GM23338 (cell line): ENCODE data around the gene RELN. TPM values are rescaled to one million over a fixed set of nuclear protein-coding genes. Genes with fewer than 3 reads are reported as not detected.

Source experiments
- ATAC-seq: fragments of 200-7000 bp; cut with Tn5 transposase; 3 replicates; pipeline ENCODE4 v1.9.1; 2020
- DNase-seq: peaks from one replicate; pipeline ENCODE4 v3.0.0-alpha.2; 2015; ENCODE audit warnings: low spot score
- H2AFZ ChIP-seq: fragments of 200-600 bp; sonication (generic); 2 replicates; pipeline ENCODE4 v1.8.0; 2016; ENCODE audit warnings: antibody characterized with exemption, mild to moderate bottlenecking, moderate library complexity
- H3F3A ChIP-seq: fragments of 200-600 bp; sonication (generic); replicated peaks from 2 replicates; pipeline ENCODE4 v1.8.0; 2017; ENCODE audit warnings: antibody characterized with exemption, mixed run types, low read depth
- H3K27ac ChIP-seq: fragments of 200-600 bp; sonication (generic); 2 replicates; pipeline ENCODE4 v1.6.1; 2016; ENCODE audit warnings: low read depth
- H3K27me3 ChIP-seq: fragments of 200-600 bp; sonication (generic); 2 replicates; pipeline ENCODE4 v1.8.0; 2016; ENCODE audit warnings: mild to moderate bottlenecking, mixed run types, moderate library complexity; ENCODE audit not compliant: insufficient read depth
- H3K36me3 ChIP-seq: fragments of 200-600 bp; sonication (generic); 2 replicates; pipeline ENCODE4 v1.8.0; 2016; ENCODE audit warnings: mild to moderate bottlenecking; ENCODE audit not compliant: insufficient read depth
- H3K4me1 ChIP-seq: fragments of 200-600 bp; sonication (generic); 2 replicates; pipeline ENCODE4 v1.8.0; 2016; ENCODE audit warnings: mild to moderate bottlenecking, moderate library complexity; ENCODE audit not compliant: insufficient read depth
- H3K4me2 ChIP-seq: fragments of 200-600 bp; sonication (generic); 2 replicates; pipeline ENCODE4 v1.7.1; 2017; ENCODE audit warnings: mixed run types
- H3K4me3 ChIP-seq: fragments of 200-600 bp; sonication (generic); 2 replicates; pipeline ENCODE4 v1.6.1; 2016; ENCODE audit warnings: mixed run types
- H3K79me2 ChIP-seq: fragments of 200-600 bp; sonication (generic); replicated peaks from 2 replicates; pipeline ENCODE4 v1.8.0; 2017; ENCODE audit warnings: mild to moderate bottlenecking; ENCODE audit not compliant: insufficient read depth
- H3K9me2 ChIP-seq: fragments of 200-600 bp; sonication (generic); 2 replicates; pipeline ENCODE4 v1.8.0; 2017; ENCODE audit not compliant: insufficient read depth
- H4K20me1 ChIP-seq: fragments of 200-600 bp; sonication (generic); replicated peaks from 2 replicates; pipeline ENCODE4 v1.8.0; 2017; ENCODE audit warnings: mild to moderate bottlenecking; ENCODE audit not compliant: insufficient read depth
- H3K27ac Mint-ChIP-seq: 2 replicates; pipeline ENCODE4 v1.8.0; 2020; ENCODE audit warnings: inconsistent platforms, mild to moderate bottlenecking, moderate library complexity, mixed read lengths
- H3K27me3 Mint-ChIP-seq: 3 replicates; pipeline ENCODE4 v1.8.0; 2022; ENCODE audit warnings: low read depth, mild to moderate bottlenecking, moderate library complexity, mixed read lengths, inconsistent platforms; ENCODE audit not compliant: insufficient read depth, poor library complexity
- H3K36me3 Mint-ChIP-seq: 3 replicates; pipeline ENCODE4 v1.8.0; 2021; ENCODE audit warnings: low read depth, mild to moderate bottlenecking, inconsistent platforms, moderate library complexity, mixed read lengths
- H3K4me1 Mint-ChIP-seq: 3 replicates; pipeline ENCODE4 v1.8.0; 2020; ENCODE audit warnings: mild to moderate bottlenecking, inconsistent platforms, mixed read lengths
- H3K4me3 Mint-ChIP-seq: 3 replicates; pipeline ENCODE4 v1.8.0; 2021; ENCODE audit warnings: moderate library complexity, mild to moderate bottlenecking, inconsistent platforms, mixed read lengths
- H3K9me3 Mint-ChIP-seq: 3 replicates; pipeline ENCODE4 v1.8.0; 2020; ENCODE audit warnings: moderate library complexity, mild to moderate bottlenecking, inconsistent platforms, mixed read lengths
- EZH2 ChIP-seq: fragments of 200-600 bp; sonication (generic); IDR thresholded peaks from one replicate; pipeline ENCODE4 v1.8.0; 2017; ENCODE audit warnings: antibody characterized with exemption, mild to moderate bottlenecking, low read depth; ENCODE audit not compliant: unreplicated experiment
- EZH2phosphoT487 ChIP-seq: fragments of 200-600 bp; sonication (generic); IDR thresholded peaks from one replicate; pipeline ENCODE4 v1.8.1; 2018; ENCODE audit warnings: antibody characterized with exemption; ENCODE audit not compliant: unreplicated experiment
- JUNB ChIP-seq: IDR thresholded peaks from one replicate; pipeline ENCODE4 v1.6.1; 2016; ENCODE audit warnings: antibody characterized with exemption; ENCODE audit not compliant: unreplicated experiment
- NANOG ChIP-seq: IDR thresholded peaks from 2 replicates; pipeline ENCODE4 v1.6.1; 2016; ENCODE audit warnings: antibody characterized with exemption, borderline replicate concordance
- POLR2AphosphoS5 ChIP-seq: IDR thresholded peaks from 2 replicates; pipeline ENCODE4 v1.6.1; 2016; ENCODE audit warnings: antibody characterized with exemption, low read depth
- ZNF114 ChIP-seq: fragments of 250-450 bp; sonication (Bioruptor Pico); IDR thresholded peaks from 2 replicates; pipeline ENCODE4 v1.5.0; 2020; ENCODE audit warnings: mild to moderate bottlenecking, moderate library complexity
- ZNF331 ChIP-seq: fragments of 250-450 bp; sonication (Bioruptor Pico); IDR thresholded peaks from 2 replicates; pipeline ENCODE4 v1.5.0; 2020; ENCODE audit warnings: low read depth, mild to moderate bottlenecking, moderate library complexity
- polyA plus RNA-seq: library from polyadenylated mRNA; unstranded; fragments of >200 nt; fragmentation: Nextera tagmentation; extraction: Ambion mirVana; gene quantifications from 2 replicates; pipeline ENCODE4 v1.2.1, GENCODE V29; 2016
- total RNA-seq: library from RNA; depleted of rRNA; stranded (reverse); fragments of >200 nt; shearing (Covaris generic); gene quantifications from 2 replicates; pipeline ENCODE4 v1.2.3, GENCODE V29; 2014
- TF ChIP-seq, protein P1 (sequence below): IDR thresholded peaks from one replicate; pipeline ENCODE4 v1.6.1; 2018; ENCODE audit warnings: antibody characterized with exemption; ENCODE audit not compliant: unreplicated experiment
- TF ChIP-seq, protein P2 (sequence below), 2 experiments: fragments of 200-600 bp in 1 of 2; sonication (generic) in 1 of 2; conservative IDR thresholded peaks; 2 replicates each; pipeline versions ENCODE4 v1.5.1 to v1.6.1; 2016 to 2017; ENCODE audit warnings: antibody characterized with exemption in 2 of 2, low read depth in 2 of 2, mild to moderate bottlenecking in 2 of 2, moderate library complexity in 1 of 2

Gene RELN
- total and polyA plus RNA-seq, 2 experiments from 2014 or later: 0.10 to 0.76 TPM

DNA sequence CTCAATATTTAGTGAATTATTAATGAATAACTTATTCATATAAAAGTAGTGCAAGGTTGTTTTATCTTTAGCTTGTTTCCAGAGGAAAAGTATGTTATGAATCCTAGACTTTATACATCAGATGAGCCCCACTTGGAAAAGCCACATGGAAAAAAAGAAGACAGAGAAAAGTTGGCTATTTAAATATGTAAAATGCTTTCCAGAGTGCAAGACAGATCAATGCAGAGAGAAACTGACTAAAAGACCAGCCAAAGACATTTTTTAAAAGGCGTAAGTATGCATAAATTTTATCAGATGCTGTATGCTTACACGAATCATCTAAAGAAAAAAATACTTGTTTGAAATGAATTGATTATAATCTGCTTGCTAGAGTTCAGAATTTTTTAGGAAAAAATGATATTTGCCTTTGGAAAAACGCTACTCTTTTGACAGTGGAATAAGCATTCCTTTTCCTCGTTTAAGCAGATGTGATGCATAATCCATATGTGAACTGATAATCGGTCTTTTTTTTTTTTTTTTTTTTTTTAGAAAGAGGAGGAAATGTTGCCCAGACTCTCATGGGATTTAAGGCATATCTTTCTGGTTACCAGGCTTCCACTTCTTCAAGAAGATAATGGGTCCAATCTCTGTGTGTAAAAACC lies 70.7 kb downstream of the RELN start:
- H2AFZ ChIP-seq: no peak overlapping the region
- ATAC-seq: no peak
- no peaks in the 10 kb centered on the region for H3F3A ChIP-seq
- no peak overlapping the region for H3K4me2 ChIP-seq
- no peak for DNase-seq
- no peaks in the 10 kb centered on the region for H4K20me1 ChIP-seq
- H3K4me3 Mint-ChIP-seq: no peak overlapping the region
- no peak overlapping the region for H3K27ac ChIP-seq
- no peaks in the 10 kb centered on the region for H3K4me1 ChIP-seq
- H3K36me3 ChIP-seq: no peaks in the 10 kb centered on the region
- no peaks in the 10 kb centered on the region for H3K36me3 Mint-ChIP-seq
- no peaks in the 10 kb centered on the region for H3K79me2 ChIP-seq
- TF ChIP-seq, protein P1, sequence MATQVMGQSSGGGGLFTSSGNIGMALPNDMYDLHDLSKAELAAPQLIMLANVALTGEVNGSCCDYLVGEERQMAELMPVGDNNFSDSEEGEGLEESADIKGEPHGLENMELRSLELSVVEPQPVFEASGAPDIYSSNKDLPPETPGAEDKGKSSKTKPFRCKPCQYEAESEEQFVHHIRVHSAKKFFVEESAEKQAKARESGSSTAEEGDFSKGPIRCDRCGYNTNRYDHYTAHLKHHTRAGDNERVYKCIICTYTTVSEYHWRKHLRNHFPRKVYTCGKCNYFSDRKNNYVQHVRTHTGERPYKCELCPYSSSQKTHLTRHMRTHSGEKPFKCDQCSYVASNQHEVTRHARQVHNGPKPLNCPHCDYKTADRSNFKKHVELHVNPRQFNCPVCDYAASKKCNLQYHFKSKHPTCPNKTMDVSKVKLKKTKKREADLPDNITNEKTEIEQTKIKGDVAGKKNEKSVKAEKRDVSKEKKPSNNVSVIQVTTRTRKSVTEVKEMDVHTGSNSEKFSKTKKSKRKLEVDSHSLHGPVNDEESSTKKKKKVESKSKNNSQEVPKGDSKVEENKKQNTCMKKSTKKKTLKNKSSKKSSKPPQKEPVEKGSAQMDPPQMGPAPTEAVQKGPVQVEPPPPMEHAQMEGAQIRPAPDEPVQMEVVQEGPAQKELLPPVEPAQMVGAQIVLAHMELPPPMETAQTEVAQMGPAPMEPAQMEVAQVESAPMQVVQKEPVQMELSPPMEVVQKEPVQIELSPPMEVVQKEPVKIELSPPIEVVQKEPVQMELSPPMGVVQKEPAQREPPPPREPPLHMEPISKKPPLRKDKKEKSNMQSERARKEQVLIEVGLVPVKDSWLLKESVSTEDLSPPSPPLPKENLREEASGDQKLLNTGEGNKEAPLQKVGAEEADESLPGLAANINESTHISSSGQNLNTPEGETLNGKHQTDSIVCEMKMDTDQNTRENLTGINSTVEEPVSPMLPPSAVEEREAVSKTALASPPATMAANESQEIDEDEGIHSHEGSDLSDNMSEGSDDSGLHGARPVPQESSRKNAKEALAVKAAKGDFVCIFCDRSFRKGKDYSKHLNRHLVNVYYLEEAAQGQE: no peak
- TF ChIP-seq, protein P2, sequence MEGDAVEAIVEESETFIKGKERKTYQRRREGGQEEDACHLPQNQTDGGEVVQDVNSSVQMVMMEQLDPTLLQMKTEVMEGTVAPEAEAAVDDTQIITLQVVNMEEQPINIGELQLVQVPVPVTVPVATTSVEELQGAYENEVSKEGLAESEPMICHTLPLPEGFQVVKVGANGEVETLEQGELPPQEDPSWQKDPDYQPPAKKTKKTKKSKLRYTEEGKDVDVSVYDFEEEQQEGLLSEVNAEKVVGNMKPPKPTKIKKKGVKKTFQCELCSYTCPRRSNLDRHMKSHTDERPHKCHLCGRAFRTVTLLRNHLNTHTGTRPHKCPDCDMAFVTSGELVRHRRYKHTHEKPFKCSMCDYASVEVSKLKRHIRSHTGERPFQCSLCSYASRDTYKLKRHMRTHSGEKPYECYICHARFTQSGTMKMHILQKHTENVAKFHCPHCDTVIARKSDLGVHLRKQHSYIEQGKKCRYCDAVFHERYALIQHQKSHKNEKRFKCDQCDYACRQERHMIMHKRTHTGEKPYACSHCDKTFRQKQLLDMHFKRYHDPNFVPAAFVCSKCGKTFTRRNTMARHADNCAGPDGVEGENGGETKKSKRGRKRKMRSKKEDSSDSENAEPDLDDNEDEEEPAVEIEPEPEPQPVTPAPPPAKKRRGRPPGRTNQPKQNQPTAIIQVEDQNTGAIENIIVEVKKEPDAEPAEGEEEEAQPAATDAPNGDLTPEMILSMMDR (conservative IDR thresholded peaks at IDR 0.05; ENCODE audit: low read depth in 2 of 2): no peak
- no peak for TF ChIP-seq EZH2
- H3K4me1 Mint-ChIP-seq: peaks cover 11% of the 10 kb centered on the region
- no peak overlapping the region for H3K27ac Mint-ChIP-seq
- no peaks in the 10 kb centered on the region for H3K27me3 Mint-ChIP-seq
- no peak overlapping the region for H3K4me3 ChIP-seq
- H3K9me2 ChIP-seq: no peaks in the 10 kb centered on the region
- no peaks in the 10 kb centered on the region for H3K27me3 ChIP-seq
- no peaks in the 10 kb centered on the region for H3K9me3 Mint-ChIP-seq

DNA sequence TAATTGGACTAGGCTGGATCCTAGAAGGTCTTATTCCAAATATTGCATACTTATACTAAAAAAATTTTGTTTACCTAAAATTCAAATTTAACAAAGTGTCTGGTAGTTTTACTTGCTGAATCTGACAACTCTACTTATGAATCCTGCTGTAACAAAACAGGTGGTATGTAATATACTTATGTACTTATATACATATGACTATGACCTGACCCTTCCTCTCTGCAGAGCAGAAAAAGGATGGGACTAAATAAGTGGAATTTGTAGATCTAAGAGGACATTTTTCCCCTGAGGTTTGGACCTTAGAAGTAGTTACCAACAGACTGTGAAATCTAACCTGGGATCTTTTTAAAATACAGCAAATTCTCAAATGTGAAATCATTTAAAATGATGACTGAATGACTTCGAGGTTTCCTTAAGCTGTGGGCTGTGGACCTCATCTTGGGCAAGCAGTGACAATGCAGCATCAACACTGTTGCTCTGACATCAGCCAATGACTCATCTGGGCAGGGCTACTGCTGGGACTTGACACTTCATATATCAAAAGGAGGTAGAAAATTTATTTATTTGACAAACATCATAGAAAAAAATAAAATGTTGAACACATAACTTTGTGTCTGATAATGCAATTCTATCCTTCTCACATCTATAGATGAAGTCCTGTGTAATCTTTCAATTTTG lies 73.6 kb downstream of the RELN start:
- H3K4me3 Mint-ChIP-seq: no peak overlapping the region
- no peak for ATAC-seq
- H3K4me1 Mint-ChIP-seq: peaks cover 8% of the 10 kb centered on the region; the same call in 2 of the 3 replicates
- H2AFZ ChIP-seq: no peak overlapping the region
- no peaks in the 10 kb centered on the region for H3K9me2 ChIP-seq
- H3K36me3 ChIP-seq: no peaks in the 10 kb centered on the region
- no peaks in the 10 kb centered on the region for H3K27me3 Mint-ChIP-seq
- no peak for DNase-seq
- H3K27ac Mint-ChIP-seq: 0 out of 2 replicates have a peak overlapping the region, but pooled peaks have one; percentile 28
- H3K4me2 ChIP-seq: no peak overlapping the region
- no peaks in the 10 kb centered on the region; the same call in 2 of the 3 replicates for H3K9me3 Mint-ChIP-seq
- H3K79me2 ChIP-seq: no peaks in the 10 kb centered on the region
- no peaks in the 10 kb centered on the region for H3K36me3 Mint-ChIP-seq
- no peaks in the 10 kb centered on the region for H3K27me3 ChIP-seq
- no peaks in the 10 kb centered on the region for H4K20me1 ChIP-seq
- H3K4me3 ChIP-seq: no peak overlapping the region
- H3K4me1 ChIP-seq: no peaks in the 10 kb centered on the region
- H3F3A ChIP-seq: no peaks in the 10 kb centered on the region
- no peak overlapping the region for H3K27ac ChIP-seq
- TF ChIP-seq NANOG: no peak
- no peak for TF ChIP-seq EZH2phosphoT487
- no peak for TF ChIP-seq ZNF331 (CRISPR knock-in tag)
- TF ChIP-seq EZH2: no peak
- TF ChIP-seq, protein P1: no peak
- no peak for TF ChIP-seq JUNB
- TF ChIP-seq POLR2AphosphoS5: no peak
- TF ChIP-seq ZNF114 (CRISPR knock-in tag): no peak
